ENCODE results near the gene ESRRG. TPM values are rescaled to one million over a fixed set of nuclear protein-coding genes. Genes with fewer than 3 reads are reported as not detected.

ESRRG gene
- total and polyA plus RNA-seq, 2 of the 8 experiments (the other 6 are each of a cell fraction or from before 2014, with no cell fraction given) = 0.59 to 1.4 TPM

DNA sequence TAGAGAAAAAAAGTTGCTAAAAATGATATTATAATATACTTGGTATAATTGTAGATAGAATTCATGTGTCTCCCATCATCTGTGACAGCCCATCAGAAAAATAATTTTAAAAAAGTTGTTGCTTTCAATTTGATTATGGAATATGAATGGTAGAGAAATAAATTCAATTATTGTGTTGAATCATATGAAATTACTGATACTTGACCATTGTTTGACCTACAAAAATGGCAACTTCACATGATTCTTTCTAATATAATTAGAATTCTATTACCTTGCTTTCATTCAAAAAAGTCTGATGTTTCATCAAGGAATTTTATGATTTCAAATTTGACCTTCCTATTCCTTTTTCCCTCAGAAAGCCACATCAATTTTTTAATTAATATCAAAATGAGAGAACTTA, 11.5 kb downstream of the ESRRG start (continued):
- TF ChIP-seq RXRA (IDR thresholded peaks at IDR 0.05; ENCODE audit: insufficient read depth, low read depth, low read length) (no peak), NRF1 (IDR thresholded peaks at IDR 0.05; ENCODE audit: low read depth, low read length) (no peak), MAFK (IDR thresholded peaks at IDR 0.05; ENCODE audit: low read depth, low read length) (no peak)

All from H1 (cell line).